Measurements from ENCODE around the gene CXCL11. TPM values are rescaled to one million over a fixed set of nuclear protein-coding genes. Genes with fewer than 3 reads are reported as not detected.
A peak's percentile ranks its signal among the peaks of the same experiment; 100 is the strongest.

Gene CXCL11
- total and polyA plus RNA-seq, 10 of the 15 experiments (the other 5 are each of a cell fraction or from before 2014, with no cell fraction given): 0.04 TPM; not detected in 9

DNA sequence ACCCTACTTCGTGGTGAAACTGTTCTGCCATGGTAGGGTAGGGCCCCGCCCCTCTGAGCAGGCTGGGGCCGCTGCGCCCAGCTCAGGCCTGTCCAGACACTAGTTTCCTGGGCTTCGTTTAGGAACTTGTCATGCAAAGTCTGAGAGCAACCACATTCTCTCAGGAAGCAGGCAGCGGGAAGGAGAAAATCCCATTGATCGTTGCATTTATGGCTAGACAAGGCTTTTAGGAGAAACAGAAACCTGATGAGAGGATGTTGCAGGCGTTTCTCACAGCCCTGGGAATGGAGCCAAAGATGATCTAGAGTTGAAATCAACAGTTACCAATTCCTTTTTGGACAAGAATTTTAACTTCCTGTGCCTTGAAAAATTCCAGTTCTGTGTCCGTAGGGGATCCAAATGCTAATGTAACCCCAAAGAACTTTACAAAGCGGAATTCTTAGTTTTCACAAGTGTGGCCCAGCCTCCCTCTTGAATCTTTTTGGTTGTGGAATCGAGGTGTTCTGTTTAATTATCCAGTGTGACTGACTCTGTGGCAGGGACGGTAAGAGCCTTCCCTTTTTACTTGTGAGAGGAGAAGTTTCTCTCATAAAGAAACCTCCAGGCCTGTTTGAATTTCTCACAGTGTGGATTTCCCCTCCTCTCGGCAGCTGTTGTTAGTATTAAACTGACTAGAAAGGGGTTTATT, 24.0 kb downstream of the CXCL11 start (continued):
- no peak for TF ChIP-seq NFXL1 (IDR thresholded peaks at IDR 0.05; ENCODE audit: borderline replicate concordance)
- TF ChIP-seq NR2F1 (conservative IDR thresholded peaks at IDR 0.05): no peak; the same call in 1 of the 2 replicates
- TF ChIP-seq, protein P1, sequence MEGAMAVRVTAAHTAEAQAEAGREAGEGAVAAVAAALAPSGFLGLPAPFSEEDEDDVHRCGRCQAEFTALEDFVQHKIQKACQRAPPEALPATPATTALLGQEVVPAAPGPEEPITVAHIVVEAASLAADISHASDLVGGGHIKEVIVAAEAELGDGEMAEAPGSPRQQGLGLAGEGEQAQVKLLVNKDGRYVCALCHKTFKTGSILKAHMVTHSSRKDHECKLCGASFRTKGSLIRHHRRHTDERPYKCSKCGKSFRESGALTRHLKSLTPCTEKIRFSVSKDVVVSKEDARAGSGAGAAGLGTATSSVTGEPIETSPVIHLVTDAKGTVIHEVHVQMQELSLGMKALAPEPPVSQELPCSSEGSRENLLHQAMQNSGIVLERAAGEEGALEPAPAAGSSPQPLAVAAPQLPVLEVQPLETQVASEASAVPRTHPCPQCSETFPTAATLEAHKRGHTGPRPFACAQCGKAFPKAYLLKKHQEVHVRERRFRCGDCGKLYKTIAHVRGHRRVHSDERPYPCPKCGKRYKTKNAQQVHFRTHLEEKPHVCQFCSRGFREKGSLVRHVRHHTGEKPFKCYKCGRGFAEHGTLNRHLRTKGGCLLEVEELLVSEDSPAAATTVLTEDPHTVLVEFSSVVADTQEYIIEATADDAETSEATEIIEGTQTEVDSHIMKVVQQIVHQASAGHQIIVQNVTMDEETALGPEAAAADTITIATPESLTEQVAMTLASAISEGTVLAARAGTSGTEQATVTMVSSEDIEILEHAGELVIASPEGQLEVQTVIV (IDR thresholded peaks at IDR 0.05; ENCODE audit: borderline replicate concordance, partially characterized antibody): no peak
- TF ChIP-seq EED (IDR thresholded peaks at IDR 0.05; ENCODE audit: low read depth): peak; percentile 78
- TF ChIP-seq KDM1A (IDR thresholded peaks at IDR 0.05; ENCODE audit: borderline replicate concordance): no peak
- TF ChIP-seq RAD21 (IDR thresholded peaks at IDR 0.05; ENCODE audit: insufficient read depth, low read depth, low read length): no peak
- no peak; the same call in 1 of the 2 replicates for TF ChIP-seq CBFB (IDR thresholded peaks at IDR 0.05; ENCODE audit: low read depth)
- no peak for TF ChIP-seq MXI1 (IDR thresholded peaks at IDR 0.05; ENCODE audit: low read depth, low read length)
- no peak for TF ChIP-seq CEBPB (IDR thresholded peaks at IDR 0.05; ENCODE audit: borderline replicate concordance in 1 of 2, low read depth in 2 of 2, low read length in 2 of 2)
- peak; percentile 90 for TF ChIP-seq FOXM1 (IDR thresholded peaks at IDR 0.05; ENCODE audit: low read depth, low read length)
- no peak for TF ChIP-seq CHD2 (IDR thresholded peaks at IDR 0.05; ENCODE audit: borderline replicate concordance, low read depth, low read length)
- TF ChIP-seq PAX5 (IDR thresholded peaks at IDR 0.05; ENCODE audit: borderline replicate concordance, low read depth, low read length): peak; percentile 57; the same call in 1 of the 2 replicates
- TF ChIP-seq NFIC (IDR thresholded peaks at IDR 0.05; ENCODE audit: low read depth, low read length): peak; percentile 88
- peak; percentile 60; the same call in 1 of the 2 replicates for TF ChIP-seq MTA2 (IDR thresholded peaks at IDR 0.05; ENCODE audit: low read depth)
- TF ChIP-seq MTA3 (IDR thresholded peaks at IDR 0.05; ENCODE audit: borderline replicate concordance, low read length): peak; percentile 64; the same call in 1 of the 2 replicates
- no peak for TF ChIP-seq SMAD5 (IDR thresholded peaks at IDR 0.05; ENCODE audit: low read depth)
- no peak for TF ChIP-seq LARP7 (IDR thresholded peaks at IDR 0.05)
- peak; percentile 77 to 85 for TF ChIP-seq IKZF2 (IDR thresholded peaks at IDR 0.05)
- no peak for TF ChIP-seq SREBF2 (IDR thresholded peaks at IDR 0.05; ENCODE audit: low read length)
- no peak for TF ChIP-seq ASH2L (IDR thresholded peaks at IDR 0.05; ENCODE audit: borderline replicate concordance, low read depth)
- TF ChIP-seq BRCA1 (IDR thresholded peaks at IDR 0.05; ENCODE audit: low read depth, low read length): no peak
- TF ChIP-seq NRF1 (conservative IDR thresholded peaks at IDR 0.05; ENCODE audit: low read depth, low read length): no peak
- TF ChIP-seq, protein P2, sequence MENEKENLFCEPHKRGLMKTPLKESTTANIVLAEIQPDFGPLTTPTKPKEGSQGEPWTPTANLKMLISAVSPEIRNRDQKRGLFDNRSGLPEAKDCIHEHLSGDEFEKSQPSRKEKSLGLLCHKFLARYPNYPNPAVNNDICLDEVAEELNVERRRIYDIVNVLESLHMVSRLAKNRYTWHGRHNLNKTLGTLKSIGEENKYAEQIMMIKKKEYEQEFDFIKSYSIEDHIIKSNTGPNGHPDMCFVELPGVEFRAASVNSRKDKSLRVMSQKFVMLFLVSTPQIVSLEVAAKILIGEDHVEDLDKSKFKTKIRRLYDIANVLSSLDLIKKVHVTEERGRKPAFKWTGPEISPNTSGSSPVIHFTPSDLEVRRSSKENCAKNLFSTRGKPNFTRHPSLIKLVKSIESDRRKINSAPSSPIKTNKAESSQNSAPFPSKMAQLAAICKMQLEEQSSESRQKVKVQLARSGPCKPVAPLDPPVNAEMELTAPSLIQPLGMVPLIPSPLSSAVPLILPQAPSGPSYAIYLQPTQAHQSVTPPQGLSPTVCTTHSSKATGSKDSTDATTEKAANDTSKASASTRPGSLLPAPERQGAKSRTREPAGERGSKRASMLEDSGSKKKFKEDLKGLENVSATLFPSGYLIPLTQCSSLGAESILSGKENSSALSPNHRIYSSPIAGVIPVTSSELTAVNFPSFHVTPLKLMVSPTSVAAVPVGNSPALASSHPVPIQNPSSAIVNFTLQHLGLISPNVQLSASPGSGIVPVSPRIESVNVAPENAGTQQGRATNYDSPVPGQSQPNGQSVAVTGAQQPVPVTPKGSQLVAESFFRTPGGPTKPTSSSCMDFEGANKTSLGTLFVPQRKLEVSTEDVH (IDR thresholded peaks at IDR 0.05; ENCODE audit: low read depth, partially characterized antibody): no peak
- TF ChIP-seq HDAC2 (IDR thresholded peaks at IDR 0.05): no peak
- no peak for TF ChIP-seq YBX1 (IDR thresholded peaks at IDR 0.05)
- peak; percentile 72 for TF ChIP-seq IKZF1 (conservative IDR thresholded peaks at IDR 0.05)
- TF ChIP-seq RUNX3 (IDR thresholded peaks at IDR 0.05; ENCODE audit: low read length): peak; percentile 34; the same call in 1 of the 2 replicates
- TF ChIP-seq BCL11A (IDR thresholded peaks at IDR 0.05; ENCODE audit: low read depth, low read length): peak; percentile 70
- peak; percentile 50 for TF ChIP-seq RELA (IDR thresholded peaks at IDR 0.05; ENCODE audit: borderline replicate concordance, partially characterized antibody)
